Activated CD8-positive, alpha-beta memory T cell treated with anti-CD3 and anti-CD28 coated beads, Interleukin-2, amount 50 U/mL, for 48 hours (primary cell): Measurements from ENCODE around the gene KANSL3.
"Not testable (repeated sequence)": the region's sequence is repeated elsewhere in the genome, so short reads cannot be mapped to it uniquely, and the experiment has no call there.

Experiments used
- DNase-seq: peaks from one replicate; pipeline ENCODE4 v3.0.0-alpha.2; 2020

KANSL3 gene

DNA sequence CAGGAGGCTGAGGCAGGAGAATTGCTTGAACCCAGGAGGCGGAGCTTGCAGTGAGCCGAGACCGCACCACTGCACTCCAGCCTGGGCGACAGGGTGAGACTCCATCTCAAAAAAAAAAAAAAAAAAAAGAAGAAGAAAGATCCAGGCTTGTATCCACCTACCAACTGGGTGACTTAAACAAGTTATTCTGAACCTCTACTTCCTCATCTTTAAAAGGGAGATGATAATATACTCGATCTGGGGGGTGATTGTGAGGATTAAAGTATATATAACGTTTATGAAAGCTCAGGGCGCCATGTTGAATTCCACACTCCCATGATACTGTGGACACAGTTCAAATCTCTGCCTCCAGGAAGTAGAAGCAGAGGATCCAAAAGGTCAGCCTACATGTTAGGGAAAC lies 16.7 kb upstream of the KANSL3 start:
- not testable (repeated sequence) for DNase-seq

DNA sequence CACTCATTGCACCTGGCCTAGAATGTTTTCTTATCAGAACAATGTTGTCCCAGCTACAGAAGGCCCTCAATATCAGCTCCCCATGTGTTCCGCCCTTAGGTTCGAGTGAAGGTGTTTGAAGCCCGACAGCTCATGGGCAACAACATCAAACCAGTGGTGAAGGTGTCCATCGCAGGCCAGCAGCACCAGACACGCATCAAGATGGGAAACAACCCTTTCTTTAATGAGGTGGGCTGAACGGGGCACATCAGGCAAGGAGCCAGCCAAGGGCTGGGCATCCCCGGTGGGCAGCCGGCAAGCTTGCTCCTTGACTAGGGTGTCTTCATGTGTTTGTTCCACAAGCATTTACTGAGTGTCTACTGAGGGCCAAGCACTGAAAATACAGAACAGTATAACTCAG lies 13.7 kb upstream of the KANSL3 start:
- DNase-seq, result no peak

DNA sequence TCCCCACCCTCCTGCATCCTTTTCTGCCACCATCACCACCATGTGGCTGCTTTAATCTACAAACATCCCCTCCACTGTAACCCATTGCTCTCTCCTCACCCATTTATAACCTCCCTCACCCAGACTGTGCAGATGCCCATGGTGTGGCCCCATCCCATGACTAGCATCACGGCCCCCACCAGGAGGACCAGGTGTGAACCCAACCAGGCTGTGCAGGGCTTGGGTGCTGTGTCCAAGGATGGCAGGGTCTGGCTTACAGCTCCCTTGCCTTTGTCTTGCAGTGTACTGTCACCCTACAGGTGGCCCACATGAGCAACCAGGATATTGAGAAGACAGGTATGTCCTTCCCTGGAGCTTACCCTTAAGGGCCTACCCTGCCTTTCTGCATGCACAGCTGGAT lies 11.2 kb upstream of the KANSL3 start:
- DNase-seq, result no peak

DNA sequence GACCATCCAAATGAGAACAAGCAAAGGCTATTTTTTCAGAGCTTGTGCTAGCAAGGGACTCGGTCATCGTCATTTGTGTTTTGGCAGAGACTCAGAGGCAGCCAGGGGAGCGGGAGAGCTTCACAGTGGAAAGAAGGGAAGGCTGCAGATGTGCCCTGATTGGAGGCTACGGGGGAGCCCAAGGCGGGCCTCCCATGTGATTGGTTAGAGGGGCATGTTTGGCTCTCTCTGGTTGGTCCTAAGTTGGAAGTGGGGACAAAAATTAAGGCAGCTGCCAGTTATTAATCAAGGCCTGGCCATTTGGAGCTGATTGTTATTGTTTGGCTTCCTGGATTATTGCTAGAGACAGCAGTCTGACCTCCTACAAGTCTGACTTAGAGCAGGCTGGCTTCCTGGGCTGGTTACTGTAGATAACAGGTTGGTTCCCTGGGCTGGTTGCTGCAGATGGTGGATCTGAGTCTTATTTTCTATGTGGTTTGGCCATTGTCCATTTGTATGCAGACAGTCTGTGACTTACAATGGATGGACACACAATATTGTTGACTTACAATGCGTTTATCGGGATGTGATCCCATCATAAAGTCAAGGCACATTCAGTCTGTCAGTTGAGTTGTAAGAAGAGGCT lies 10.3 kb upstream of the KANSL3 start:
- DNase-seq, result no peak

DNA sequence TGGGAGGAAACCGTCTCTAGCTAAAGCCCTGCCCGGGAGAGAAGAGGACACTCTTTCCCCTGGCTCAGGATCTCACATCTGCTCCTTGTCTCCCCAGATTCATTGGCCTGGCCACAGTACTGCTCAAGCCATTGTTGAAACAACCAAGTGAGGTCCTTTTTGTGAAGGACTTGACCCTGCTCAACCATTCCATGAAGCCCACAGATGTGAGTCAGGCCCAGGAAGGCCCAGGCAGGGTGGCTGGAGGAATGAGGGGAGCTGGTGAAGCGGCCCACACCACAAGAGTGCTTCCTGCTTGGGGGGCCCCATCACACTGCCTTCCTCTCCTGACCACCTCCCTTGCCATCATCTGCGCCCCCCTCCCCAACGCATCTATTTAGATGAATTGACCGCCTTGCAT lies 9.6 kb upstream of the KANSL3 start:
- DNase-seq, result no peak

DNA sequence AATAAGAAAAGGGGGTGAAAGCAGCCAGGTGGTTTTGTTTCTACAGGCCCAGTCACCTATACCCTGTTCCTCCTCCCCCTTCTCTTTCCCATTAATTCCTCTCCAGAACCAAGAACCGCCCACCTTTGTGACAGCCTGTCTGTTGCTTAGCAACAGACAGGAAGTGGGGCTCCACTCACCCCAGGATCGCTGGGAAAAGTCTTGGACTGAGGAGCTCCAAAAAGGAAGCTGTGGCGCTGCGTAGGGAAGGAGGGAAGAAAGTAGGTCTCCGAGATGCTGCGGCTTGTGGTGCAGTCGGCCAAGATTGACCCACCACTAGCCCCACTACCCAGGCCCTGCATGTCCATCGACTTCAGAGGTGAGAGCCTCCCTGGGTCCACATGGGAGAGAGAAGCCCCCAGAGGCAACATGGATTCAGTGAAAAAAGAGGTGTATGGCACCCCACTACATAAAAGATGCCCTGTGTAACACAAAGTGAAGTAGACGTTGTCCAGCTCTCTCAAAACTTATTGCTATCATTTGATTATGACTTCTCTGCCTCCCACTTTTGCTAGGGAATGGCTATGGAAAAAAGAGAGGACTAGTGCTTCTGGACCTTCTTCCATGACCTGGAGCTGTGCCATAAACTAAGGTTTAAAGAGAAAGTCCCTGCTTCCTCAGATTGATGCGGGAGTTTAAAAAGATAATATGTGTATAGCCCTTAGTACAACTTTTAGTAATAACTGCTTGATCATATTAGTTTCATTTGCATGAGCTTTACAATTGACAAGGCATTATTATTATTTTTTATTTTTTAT lies 4.7 kb upstream of the KANSL3 start, which contains the start of gene FER1L5:
FER1L5 (plus strand) TSS at position 201 of the 797 bp plus-strand sequence; CDS start at position 274, 73 bp downstream.
- no peak for DNase-seq

DNA sequence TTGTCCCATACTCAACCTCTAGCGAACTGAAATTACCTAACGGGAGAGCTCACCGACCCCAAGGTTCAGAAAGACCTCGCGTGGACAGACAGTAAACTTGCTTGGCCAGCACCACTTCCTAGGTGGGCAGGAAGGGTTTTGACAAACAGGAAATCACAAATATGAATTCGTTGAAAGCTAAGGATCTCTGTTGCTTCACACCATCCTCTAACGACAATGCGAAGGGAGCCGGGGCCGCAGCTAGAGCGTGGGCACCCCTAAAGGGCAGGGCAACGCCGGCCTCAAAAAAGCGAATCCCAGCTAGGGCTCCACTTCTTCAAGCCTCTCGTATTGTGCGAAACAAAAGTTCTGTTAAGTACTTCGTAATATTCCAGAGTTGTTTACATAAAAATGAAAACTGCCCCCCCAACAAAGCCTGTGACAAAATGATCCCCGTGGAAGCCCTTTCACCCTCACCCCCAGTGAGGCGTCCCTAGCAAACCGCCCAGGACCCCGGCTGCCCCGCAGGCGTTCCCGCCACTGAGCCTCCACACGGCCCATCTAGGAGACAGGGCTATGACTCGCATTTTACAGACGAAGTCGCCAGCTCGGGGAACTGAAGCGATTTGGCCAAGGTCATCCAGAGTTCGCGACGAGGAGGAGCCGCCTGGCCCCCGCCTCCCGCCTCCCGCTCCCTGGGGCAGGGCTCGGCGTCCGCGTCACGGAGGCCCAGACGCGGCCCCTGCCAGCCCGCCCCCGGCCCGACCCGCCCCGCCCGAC lies 548 bp downstream of the KANSL3 start:
- peak; percentile 87 for DNase-seq

DNA sequence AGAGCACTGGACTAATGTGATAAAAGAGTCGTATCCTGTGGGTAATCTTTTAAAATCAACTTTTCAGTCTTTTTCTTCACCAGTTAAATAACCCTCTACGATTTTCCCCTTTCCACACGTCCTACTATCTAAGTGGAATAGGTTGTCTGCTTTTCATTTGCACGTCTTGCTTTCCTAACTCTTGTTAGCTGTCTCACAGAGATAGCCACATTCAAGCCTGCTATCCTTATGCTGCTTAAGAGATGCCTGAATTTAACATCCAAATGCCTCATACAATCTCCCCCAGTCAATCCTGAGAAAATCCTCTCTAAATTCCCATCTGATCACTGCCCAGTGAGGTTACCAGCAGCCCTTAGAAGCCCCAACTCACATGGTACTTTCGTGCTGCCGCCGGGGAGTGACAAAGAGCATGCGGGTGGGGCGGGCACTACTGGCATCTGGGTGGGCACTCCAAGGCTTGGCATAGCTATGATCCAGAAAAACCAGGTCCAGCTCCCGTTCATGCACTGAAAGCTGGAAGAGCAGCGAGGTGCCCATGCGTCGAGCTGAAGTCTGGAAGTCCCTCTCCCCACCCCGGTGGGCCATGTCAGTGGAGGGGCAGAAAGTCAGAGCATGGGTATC lies 1.5 kb downstream of the KANSL3 start:
- no peak for DNase-seq

DNA sequence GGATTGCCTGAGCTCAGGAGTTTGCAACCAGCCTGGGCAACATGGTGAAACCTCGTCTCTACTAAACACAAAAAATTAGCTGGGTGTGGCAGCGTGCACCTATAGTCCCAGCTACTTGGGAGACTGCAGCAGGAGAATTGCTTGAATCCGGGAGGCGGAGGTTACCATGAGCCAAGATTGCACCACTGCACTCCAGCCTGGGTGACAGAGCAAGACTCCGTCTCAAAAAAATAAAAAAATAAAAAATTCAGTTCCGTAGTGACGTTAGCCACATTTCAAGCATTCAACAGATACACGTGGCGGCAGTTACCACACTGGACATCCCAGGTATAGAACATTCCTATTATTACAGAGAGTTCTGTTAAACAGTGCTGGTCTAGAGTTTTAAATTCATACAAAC lies 4.5 kb downstream of the KANSL3 start:
- DNase-seq, result no peak

DNA sequence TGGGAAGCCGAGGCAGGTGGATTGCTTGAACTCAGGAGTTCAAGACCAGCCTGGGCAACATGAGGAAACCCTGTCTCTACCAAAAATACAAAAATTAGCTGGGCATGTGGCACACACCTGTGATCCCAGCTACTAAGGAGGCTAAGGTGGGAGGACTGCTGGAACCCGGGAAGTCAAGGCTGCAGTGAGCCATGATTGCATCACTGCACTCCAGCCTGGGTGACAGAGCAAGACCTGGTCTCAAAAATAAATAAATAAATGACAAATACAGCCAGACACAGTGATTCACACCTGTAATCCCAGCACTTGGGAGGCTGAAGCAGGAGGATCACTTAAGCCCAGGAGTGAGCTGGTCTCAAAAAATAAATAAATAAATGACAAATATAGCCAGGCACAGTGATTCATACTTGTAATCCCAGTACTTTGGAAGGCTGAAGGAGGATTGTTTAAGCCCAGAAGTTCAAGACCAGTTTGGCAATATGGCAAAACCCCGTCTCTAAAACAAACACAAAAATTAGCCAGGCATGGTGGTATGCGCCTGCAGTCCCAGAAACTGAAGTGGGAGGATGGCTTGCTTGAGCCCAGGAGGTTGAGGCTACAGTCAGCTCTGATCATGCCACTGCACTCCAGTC lies 6.2 kb downstream of the KANSL3 start:
- DNase-seq, result no peak

DNA sequence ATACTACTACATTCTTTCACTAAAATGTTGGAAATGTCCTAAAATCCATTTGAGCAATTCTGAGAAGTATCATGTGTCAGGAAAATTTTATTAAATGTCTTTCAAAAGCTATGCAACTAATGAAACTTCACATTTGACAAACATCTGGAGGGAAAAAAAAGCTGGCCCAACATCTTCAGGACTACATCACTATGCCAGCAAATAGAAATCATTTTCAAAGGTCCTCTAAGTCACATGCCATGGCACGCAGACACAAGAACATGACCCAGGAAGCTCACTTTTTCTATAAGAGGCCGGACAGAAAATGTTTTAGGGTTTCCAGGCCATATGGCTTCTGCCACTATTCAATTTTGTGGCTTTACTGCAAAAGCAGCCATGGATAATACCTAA lies 11.6 kb downstream of the KANSL3 start:
- no peak for DNase-seq

DNA sequence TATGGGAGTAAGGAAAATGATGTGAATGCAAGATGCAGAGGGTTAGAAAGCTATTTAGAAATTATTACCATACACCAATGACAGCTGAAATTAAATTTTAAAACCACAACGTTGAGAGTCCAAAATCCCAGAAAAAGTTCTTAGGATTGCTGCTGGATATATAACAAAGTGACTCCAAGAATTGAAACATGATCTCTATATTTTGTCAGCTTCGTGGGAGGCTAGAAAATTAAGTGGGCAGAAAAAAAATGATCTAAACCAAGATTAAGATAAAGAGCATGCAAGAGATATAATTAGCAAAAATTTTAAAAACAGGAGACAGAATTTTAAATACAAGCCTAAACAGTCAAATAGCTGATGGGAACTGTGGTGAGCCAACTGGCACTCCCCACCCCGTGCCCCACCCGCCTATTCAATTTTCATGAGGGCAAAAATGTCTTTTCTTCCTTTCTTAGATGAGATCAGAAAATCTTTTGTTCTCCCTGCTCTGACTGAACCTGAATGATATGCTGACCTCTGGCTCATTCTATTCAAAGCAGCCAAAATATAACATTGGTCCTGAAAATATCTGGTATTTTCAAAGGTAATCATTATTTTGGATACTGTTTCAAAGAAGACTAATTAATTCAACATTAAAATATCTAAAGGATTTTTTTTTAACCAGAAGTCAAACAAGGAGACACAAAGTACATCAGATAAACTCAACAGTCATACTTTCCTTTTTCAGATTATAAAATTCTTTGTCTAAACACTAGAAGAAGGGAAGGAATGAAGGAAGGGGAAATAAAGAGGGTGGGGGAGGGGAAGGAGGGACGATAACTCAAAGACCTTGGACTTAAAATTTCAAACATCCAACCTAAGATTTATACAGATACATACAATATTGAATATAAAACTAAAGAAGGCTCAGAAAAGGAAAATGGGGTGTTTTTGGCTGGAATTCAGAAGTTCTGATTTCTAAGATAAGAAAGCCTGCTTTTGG lies 12.2 kb downstream of the KANSL3 start:
- no peak for DNase-seq

DNA sequence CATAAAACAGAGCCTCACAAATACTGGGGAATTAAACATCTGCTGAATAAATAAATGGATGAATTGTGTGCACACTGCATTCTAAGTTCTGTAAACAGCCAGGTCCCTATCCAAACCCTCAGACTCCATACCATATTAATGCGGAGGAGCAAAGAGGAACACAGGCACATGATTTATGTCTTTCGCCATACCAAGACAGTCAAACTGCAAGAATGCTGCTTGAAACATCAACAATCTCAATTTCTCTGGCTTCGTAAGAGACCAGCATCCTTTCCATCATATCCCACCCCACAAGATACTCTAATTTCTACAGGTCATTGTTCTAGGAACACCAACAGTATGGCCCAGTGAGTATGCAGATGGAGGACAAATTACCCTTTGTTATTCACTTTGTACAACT lies 15.0 kb downstream of the KANSL3 start:
- no peak for DNase-seq

DNA sequence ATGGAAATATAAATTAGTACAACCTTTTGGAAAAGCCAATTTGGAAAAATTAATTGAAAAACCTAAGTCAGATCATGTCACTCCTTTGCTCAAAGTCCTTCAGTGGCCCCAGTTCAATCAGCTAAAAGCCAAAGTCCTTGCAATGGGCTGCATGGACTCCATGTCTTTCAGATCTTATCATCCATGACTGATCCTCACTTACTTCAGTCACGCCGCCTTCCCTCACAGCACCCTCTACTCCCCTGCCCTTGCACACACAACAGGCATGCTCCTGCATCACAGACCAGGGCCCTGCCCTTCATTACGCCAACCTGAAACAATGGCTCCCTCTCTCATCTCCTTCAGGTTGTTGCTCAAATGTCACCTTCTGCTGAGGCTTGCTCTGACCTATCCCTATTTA lies 15.6 kb downstream of the KANSL3 start:
- no peak for DNase-seq

DNA sequence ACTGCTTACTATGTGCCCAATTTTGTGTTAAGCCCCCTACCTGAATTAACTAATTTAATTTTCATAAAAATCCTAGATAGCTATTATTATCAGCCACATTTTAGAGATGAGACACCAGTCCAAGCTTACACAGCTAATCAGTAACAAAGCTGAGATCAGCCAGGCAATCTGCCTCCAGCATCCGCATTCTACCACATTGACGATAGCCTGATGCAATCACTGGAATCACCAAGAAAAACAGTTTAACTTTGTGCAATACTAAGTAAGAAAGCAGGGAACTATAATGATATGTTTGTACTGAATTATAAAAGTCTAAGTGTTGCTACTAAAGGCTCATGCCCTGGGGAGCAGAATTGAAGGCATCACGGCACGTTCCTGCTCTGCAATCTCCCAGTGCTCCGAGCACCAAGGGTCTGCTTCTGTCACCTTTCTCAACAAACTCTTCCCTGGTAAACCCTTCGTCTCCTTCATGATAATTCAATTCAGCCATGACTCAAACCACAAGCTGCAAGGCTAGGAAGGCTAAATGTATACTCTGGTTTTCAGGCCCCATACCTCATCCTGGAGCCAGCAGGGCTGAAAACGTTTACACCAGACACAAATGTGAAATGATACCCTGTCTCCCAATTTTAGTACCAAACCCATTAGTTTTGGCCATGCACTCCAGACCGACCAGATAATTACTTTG lies 19.4 kb downstream of the KANSL3 start:
- no peak for DNase-seq

DNA sequence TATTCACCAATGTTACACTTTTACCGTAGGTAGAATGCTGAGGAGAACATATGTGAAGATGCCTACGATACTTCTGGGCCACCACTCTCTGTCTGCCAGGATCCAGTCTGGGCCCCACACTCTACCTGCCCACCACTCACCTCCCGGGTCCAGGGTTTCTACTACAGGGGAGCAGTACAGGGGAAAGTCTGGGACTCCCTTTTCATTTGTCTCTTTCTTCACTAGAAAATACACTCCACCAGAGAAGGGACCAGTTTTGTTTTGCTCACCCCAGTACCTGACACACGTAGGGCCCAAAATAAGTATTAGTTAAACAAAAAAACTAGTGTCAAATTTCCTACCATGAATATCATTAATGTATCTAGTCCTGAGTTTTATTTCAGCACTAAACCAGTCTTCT lies 21.1 kb downstream of the KANSL3 start:
- DNase-seq, result no peak

DNA sequence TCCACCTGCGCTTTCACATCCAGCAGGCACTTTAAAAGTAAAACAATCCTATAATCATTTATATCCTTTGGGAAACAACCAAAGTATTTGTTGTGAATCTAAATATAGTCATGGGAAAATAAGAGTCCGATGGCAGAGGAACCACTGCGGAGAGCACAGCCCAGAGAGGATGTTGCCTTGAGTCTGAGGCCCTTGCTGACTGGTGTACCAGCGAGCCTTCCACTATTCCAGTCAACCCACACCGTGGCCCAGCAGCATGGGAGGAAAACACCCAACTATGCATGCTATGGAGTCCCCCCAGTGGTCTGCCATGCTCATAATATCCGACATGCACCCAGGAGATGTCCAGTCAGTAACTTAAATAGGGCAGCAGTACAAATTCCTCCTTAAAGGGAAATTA lies 21.6 kb downstream of the KANSL3 start:
- DNase-seq, result no peak

DNA sequence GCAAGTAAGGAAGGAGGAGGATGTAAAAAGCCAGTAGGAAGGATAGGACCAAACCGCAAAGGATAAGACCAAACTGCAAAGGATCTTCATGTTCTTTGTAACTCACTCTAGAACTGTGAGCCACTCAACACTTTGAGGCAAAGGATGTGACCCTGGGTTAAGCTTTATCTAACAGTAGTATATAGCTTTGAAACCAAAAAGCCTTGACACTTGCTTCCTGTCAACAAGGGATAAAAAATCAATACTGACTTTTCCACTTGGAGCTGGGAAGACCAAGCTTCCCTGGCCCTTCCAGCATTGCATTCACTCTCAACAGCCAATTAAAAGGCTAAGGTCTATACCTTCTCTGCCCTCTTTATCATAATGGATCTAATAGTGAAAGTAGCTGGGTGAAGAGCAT lies 22.0 kb downstream of the KANSL3 start:
- DNase-seq, result no peak

DNA sequence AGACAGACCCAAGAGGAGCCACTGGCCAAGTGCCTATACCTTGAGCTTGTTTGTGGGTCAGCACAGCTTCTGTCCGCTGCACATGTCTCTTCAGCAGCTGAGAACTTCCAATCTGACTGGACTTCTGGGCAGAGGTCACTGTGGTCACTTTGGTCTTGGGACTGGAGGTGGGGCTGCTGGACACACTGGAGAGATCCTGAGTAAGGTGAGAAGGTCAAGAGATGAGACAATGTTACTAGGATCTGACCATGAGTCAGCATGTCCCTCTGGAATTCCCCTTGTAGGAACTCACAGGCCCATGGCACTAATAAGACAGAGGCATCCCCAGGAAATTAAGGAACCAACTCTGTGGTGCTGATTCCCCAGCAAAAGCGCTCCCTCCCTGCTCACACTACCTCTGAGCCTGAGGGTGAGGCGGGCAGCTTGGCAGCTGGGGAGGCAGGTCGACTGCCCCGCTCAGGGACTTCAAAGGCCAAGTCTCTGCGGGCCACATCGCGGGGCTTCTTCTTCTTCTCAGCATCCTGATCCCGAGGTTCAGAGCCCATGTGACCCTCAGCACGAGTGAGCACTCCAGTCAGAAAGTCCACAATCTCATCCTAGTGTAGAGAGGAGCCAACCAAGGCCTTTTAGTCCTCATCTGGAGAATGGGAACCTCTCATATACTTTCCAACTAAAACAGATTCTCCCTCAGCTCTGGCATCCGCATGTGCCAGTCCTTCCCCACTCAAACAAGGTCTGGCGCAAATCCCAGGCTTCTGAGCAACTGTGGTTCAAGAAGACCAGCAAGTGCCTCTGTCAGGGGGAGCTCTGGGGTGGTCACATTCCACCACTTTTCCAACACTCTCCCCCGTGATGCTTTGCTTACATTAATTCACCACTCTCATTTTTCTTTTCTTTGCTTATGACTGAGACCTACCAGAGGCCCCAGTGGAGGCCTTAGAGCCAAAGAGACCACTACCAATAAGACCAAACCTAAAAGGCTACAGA lies 29.4 kb downstream of the KANSL3 start:
- DNase-seq, result no peak

DNA sequence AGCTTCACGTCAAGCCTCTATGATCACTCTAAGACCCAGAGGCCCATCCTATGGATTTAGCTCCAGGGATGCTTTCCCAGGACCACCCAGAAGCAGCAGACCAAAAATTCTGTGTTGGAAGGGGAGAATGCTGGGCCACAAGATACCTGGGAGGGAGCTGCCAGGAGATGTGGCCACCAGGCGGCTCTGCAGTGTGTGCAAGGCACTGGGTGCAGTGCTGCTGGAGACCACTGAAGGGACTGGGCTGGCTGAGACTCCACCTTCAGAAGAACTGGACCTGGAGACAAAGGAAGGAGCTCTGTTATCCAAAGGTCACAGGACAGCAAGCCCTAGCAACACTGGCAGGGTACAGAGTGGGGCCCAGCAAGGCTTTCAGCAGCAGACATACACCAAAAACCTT lies 34.0 kb downstream of the KANSL3 start:
- no peak for DNase-seq
